H1 (cell line): ENCODE data around the gene ZNF768. TPM values are rescaled to one million over a fixed set of nuclear protein-coding genes. Genes with fewer than 3 reads are reported as not detected.

Experiments
- ASH2L ChIP-seq: fragments of 200-600, 300-600 bp; sonication (generic); IDR thresholded peaks from one replicate; pipeline ENCODE4 v1.7.1; 2017; ENCODE audit warnings: low read length
- CBX5 ChIP-seq: fragments of 300-800, 300-1000 bp; sonication (generic); IDR thresholded peaks from 2 replicates; pipeline ENCODE4 v1.7.1; 2016; ENCODE audit warnings: antibody characterized with exemption, low read length, low read depth
- CTCF ChIP-seq, 3 experiments: IDR thresholded peaks; 1 replicate in 2 of 3; 2 replicates in 1 of 3; pipeline versions ENCODE4 v1.5.1 to v1.6.1; 2011; ENCODE audit warnings: low read length in 3 of 3, mild to moderate bottlenecking in 3 of 3, inconsistent platforms in 2 of 3, low read depth in 1 of 3, moderate library complexity in 1 of 3; ENCODE audit not compliant: insufficient read depth in 1 of 3; ENCODE audit errors: control extremely low read depth in 1 of 3
- JUND ChIP-seq: IDR thresholded peaks from 2 replicates; pipeline ENCODE4 v1.6.1; 2011; ENCODE audit warnings: mild to moderate bottlenecking, improper control_type of control experiment, low read length
- KDM1A ChIP-seq: fragments of 200-600, 300-600 bp; sonication (generic); IDR thresholded peaks from 2 replicates; pipeline ENCODE4 v1.7.1; 2016; ENCODE audit warnings: mild to moderate bottlenecking, low read length, borderline replicate concordance
- polyA plus RNA-seq, 7 experiments: library from polyadenylated mRNA; depleted of rRNA in 3 of 7; stranded (reverse) in 5 of 7; unstranded in 2 of 7; fragments of >200 nt in 5 of 7; fragments of 200-250 nt in 2 of 7; gene quantifications; 1 replicate in 5 of 7; 2 replicates in 1 of 7; 4 replicates in 1 of 7; pipeline versions ENCODE4 v1.2.1 to v1.2.3, GENCODE V29; 2011 to 2013; ENCODE audit warnings: missing spikeins in 2 of 7, mixed read lengths in 2 of 7
- total RNA-seq: library from RNA; stranded (reverse); fragmentation: NEBNext Ultra II Directional; extraction: Animal tissue kit (Norgen Biotek cat#: 25700); gene quantifications from 2 replicates; pipeline ENCODE4 v1.2.1, GENCODE V29; 2021

ZNF768 gene
- total and polyA plus RNA-seq, 2 of the 8 experiments (the other 6 are each of a cell fraction or from before 2014, with no cell fraction given), result 36.1 to 47.7 TPM

GRCh38 chr16:30521476-30521872, 4.9 kb downstream of the ZNF768 start (continued):
- no peak for TF ChIP-seq ASH2L
- TF ChIP-seq KDM1A, result no peak
- TF ChIP-seq CTCF (IDR thresholded peaks at IDR 0.05; ENCODE audit: control extremely low read depth in 1 of 3, insufficient read depth in 1 of 3, low read depth in 1 of 3, low read length in 3 of 3), result no peak
- TF ChIP-seq CBX5, result no peak
- TF ChIP-seq JUND, result no peak
